A673 (cell line): ENCODE measurements around the gene BLOC1S5.

ENCODE experiments used
- CTCF ChIP-seq: fragments of 300-800, 200-600 bp; sonication (generic); conservative IDR thresholded peaks from 2 replicates; pipeline ENCODE4 v1.5.1; 2017; ENCODE audit warnings: low read depth, mild to moderate bottlenecking, antibody characterized with exemption, low read length, moderate library complexity, mixed read lengths
- EZH2 ChIP-seq: fragments of 200-600 bp; sonication (generic); IDR thresholded peaks from 2 replicates; pipeline ENCODE4 v1.6.1; 2017; ENCODE audit warnings: borderline replicate concordance, low read depth, mild to moderate bottlenecking, mixed read lengths, antibody characterized with exemption, low read length; ENCODE audit not compliant: poor library complexity, severe bottlenecking

- no peak for TF ChIP-seq CTCF
- TF ChIP-seq EZH2 = no peak
Observed at GRCh38 chr6:7974938-7975763, 89.0 kb downstream of the BLOC1S5 start.
